ENCODE measurements around the gene PEX14.

- TF ChIP-seq CTCF (IDR thresholded peaks at IDR 0.05; ENCODE audit: low read depth, low read length) (no peak), MAX (IDR thresholded peaks at IDR 0.05; ENCODE audit: low read depth, low read length) (no peak), POLR2A (IDR thresholded peaks at IDR 0.05; ENCODE audit: extremely low read depth, insufficient read length) (no peak), MYC (IDR thresholded peaks at IDR 0.05; ENCODE audit: low read depth, low read length) (no peak)
Measured at GRCh38 chr1:10651389-10651766, 176.6 kb downstream of the PEX14 start.
